ENCODE measurements around the gene FAM222B. TPM values are rescaled to one million over a fixed set of nuclear protein-coding genes. Genes with fewer than 3 reads are reported as not detected.
"Not testable (repeated sequence)": the region's sequence is repeated elsewhere in the genome, so short reads cannot be mapped to it uniquely, and the experiment has no call there.

FAM222B gene
- total RNA-seq, 1 donor from 2014 or later: 13.3 TPM

DNA sequence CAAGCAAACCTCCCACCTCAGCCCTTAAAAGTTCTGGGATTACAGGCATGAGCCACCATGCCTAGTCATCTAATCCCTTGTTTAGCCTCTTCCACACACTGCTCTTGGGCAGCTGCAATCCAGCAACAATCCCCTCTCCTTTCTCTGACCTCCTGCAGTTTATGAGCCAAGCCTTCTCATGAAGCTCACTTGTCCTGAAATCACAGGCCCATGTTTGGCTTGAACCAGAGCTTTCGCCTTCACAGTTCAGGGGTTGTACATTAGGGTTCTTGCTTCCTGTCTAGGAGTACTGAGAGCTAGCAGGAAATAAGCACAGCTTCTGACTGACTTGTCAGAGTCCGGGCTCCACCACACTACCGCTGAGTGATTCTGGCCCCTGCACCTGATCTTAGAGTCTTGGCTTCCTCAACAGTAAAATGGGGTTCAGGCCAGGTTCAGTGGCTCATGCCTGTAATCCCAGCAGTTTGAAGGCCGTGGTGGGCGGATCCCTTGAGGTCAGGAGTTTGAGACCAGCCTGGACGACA is 28.5 kb upstream of the FAM222B start:
- no peak for DNase-seq (ENCODE audit: low read depth)

DNA sequence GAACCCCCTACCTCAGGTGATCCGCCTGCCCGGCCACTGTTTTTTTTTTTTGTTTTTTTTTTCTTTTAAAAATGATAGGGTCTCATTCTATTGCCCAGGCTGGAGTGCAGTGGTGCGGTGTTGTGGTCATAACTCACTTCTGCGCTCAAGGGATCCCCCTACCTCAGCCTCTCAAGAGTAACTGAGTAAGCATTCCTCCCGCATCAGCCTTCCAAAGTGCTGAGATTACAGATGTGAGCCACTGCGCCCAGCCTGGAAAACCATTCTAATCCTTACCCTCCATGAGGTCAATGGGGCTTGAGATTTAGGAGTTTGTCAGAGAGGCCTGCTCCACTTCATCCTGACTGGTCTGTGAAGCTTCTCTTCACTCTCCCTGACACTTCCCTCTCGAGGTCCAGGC is 24.7 kb upstream of the FAM222B start:
- no peak for DNase-seq (ENCODE audit: low read depth)

DNA sequence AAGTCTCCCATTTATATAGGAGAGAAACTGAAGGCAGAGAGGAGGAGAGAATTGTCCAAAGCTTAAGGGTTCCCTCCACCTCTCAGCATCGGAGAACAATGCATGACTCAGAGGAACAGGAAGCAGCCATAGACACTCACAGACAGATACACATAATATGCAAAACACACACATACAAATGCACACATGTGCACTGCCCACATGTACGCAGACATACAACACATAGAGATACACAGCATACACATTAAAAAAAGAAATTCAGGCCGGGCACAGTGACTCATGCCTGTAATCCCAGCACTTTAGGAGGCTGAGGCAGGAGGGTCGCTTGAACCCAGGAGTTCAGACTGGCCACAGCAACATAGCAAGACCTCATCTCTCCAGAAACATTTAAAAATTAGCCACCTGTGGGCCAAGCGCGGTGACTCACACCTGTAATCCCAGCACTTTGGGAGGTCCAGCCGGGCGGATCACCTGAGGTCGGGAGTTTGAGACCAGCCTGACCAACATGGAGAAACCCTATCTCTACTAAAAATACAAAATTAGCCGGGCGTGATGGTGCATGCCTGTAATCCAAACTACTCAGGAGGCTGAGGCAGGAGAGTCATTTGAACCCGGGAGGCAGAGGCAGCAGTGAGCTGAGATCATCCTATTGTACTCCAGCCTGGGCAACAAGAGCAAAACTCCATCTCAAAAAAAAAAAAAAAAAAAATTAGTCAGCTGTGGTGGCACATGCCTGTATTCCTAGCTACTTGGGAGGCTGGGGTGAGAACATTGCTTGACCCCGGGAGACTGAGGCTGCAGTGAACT is 23.6 kb upstream of the FAM222B start:
- no peak for DNase-seq (ENCODE audit: low read depth)

DNA sequence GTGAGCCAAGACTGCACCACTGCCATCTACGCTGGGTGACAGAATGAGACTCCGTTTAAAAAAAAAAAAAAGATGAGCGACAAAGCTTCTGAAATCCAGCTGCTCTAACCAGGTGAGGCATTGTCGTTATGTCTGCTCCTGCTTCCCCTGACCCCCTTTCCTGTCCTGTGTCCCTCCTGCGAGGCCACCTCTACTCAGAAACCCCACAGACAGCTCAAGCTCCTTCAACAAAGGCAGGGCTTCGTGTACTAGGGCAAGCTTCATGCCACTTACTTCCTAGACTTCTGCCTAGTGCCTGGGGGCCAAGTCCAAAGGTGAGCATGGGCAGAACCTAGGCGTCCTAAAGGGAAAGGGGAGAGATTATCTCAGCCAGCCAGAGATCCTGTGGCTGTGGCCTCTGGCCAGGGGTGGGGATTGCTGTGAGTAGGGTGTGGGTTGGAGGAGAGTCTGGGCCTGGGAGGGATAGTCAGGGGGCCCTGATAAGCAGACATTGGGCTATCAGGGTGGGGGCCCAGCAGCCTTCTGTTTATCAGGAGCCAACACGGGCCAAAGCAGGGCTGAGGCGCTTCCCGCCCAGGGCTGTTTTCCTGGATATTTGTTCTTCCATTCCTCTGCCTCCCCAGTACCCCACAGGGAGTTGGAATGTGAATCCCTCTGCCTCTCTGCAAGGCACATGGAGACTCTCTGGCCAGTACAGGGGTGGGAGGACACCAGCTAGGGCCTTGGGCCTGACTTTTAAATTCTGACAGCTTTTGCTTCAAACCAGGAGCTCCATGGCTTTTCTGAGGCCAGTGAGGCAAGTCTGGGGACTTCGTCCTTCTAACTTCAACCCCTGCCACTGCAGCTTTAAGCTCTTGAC is 22.6 kb upstream of the FAM222B start:
- DNase-seq (ENCODE audit: low read depth): no peak

DNA sequence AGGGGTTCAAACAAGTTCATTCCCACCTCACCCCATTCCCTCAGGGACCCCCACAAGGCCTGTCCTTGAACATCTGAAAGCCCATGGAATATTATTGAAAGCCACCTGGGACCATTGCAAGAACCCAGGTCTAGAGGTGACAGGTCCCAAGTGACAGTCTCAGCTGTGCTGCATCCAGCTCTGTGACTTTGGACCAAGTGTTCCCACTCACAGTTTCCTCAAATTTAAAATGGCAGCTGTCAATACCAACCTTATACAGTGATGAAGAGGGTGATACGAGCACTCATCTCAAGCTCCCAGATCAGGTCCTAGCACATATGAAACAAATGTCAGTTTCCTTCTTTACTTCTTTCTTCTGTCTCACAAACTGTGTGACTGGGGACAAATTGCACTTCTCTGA is 21.4 kb upstream of the FAM222B start:
- DNase-seq (ENCODE audit: low read depth): no peak

DNA sequence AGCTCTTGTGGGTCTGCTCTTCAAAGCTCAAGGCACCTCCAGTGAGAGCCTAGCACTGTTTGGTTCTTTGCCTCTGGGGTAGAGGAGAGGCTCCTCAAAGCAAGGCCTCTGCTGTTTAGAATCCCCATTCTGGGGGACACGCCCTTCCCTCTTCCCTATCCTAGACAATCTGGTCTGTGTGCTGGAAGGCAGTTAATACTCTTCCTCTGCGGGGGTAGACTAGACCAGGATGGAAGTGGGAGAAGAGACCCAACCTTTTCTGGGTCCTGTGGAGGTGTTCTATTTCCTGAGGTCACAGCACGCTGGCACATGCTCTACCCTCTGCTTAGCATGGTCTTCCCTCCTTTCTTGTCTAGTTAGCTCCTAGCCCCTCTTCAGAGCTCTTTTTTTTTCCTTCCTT is 20.0 kb upstream of the FAM222B start:
- no peak for DNase-seq (ENCODE audit: low read depth)

DNA sequence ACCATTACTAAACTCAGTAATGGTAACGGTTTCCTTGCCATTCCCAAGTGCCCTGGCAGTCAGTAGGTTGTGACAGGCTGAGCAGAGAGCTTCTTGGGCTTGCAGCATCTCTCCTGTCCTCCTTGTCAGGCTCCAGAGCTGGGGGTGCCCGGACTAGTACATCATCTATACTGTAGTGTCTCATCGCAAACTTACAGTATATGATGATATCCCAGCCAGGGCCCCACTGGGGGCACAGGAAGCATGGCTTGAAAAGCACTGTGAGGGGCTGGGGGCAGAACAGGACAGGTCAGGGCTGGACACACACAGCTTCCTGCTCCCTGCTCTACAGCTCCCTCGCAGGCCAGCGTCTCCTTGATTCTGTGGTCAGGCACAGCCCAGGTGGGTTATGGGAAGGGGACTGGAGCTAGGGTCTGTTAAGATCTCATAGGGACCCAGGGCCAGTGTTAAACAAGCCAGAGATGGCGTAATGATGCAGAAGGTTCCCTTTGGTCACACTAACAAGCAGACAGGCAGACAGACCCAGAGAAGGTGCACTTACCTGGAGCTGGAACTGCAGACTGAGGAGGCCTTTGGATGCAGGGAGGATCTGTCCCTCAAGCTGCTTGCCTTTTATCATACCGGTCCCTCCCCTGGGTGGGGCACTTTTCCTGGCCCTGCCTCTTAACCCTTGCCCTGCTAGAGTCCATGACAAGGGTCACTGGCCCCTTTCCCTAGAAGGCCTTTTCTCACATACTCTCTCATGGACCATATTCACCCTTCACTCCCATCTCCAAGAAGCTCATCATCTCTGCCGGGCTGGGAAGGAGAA is 19.0 kb upstream of the FAM222B start:
- no peak for DNase-seq (ENCODE audit: low read depth)

DNA sequence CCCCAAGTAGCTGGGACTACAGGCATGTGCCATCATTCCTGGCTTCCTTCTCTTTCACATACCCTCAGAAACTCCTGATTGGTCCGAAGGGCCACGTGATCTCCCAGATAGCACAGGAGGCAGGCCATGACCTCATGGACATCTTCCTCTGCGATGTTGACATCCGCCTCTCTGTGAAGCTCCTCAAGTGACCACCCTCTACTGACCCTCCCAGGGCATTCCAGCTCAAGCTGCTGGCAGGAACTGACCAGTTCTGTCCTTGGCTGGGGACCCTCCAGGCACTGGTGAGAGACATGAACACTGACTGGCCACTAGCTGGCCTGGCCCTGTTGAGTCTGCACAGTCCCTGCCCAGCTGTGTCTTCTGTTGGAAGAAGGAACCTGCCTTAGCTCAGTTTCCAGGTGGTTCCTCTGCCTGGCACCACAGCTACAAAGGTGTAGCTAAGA is 17.8 kb upstream of the FAM222B start:
- DNase-seq (ENCODE audit: low read depth): no peak

DNA sequence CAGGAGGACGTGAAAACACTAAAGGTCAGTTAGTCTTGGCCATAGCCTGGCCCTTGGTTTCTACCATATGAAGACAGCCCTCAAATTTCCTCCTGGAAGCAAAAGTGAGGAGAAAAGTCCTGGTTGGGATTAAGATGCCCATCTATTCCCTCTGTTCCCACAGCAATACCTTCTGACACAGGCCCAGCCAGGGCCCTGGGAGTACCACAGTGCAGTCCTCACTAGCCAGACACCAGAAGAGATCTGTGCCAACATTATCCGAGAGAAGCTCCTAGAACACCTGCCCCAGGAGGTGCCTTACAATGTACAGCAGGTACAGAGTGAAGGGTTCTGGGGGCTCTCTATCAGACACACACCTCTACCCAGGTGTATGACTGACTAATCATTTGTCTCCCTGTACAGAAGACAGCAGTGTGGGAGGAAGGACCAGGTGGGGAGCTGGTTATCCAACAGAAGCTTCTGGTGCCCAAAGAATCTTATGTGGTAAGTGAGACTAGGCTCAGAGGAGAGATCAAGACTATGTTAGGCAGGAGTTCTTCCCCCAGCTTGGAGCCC is 16.3 kb upstream of the FAM222B start:
- no peak for DNase-seq (ENCODE audit: low read depth)

DNA sequence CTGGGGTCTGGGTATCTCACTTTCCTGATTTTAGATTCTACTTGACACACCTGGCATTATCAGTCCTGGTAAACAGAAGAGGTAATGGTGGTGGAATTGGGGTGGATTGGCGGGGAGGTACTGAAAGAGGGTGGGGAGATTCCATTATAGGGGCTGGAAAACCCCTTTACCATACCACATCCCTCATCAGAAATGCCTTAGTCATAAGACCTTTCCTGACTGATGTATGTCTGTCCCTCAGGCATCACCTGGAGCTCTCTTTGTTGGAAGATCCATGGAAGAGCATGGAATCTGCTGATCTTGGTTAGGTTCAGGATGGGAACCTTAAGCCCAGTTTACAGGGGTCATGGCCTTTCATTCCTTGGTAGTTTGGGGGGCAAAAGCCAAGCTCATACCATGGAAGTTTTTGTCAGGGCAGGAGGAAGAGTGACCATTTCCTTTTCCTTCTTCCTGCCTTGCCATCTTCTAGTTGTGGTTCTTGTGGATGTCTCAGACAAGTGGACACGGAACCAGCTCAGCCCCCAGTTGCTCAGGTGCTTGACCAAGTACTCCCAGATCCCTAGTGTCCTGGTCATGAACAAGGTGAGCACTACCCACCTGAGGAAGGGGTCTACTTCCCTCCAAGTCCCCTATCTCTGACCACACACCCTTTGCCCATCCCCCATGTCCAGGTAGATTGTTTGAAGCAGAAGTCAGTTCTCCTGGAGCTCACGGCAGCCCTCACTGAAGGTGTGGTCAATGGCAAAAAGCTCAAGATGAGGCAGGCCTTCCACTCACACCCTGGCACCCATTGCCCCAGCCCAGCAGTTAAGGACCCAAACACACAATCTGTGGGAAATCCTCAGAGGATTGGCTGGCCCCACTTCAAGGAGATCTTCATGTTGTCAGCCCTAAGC is 15.6 kb upstream of the FAM222B start:
- no peak for DNase-seq (ENCODE audit: low read depth)

DNA sequence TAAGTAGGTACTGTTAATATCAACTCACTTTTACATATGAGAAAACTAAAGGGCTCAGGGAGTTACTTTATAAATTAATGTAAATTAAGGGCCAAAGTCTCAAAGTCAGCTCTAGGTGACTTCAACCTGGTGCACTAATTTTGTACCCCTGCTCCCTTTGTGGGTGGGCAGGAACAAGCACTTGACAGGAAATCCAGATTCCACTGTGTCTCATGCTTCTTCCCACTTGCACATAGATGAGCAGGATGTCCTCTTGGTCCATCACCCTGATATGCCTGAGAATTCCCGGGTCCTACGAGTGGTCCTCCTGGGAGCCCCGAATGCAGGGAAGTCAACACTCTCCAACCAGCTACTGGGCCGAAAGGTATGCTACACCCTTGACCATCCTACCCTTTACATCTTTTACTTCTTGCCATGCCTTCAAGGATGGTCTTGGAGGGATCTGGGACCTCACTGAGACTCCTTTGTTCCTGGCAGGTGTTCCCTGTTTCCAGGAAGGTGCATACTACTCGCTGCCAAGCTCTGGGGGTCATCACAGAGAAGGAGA is 13.5 kb upstream of the FAM222B start:
- no peak for DNase-seq (ENCODE audit: low read depth)

DNA sequence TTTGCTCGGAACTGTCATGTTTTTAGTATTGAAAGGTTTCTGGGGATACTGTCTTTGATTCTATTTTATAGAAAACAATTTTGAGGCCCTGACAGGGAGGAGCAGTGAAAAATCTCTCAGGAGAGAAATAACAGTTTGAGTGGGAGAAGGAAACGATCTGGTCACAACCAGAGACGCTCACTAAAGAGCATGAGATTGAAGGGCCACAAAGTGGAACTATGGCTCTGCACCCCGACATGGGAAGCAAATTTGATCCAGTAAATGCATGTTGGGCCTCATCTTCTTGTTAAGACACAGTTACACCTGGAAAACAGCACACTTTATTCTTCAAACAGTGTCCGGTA is 12.7 kb upstream of the FAM222B start:
- DNase-seq (ENCODE audit: low read depth): no peak

DNA sequence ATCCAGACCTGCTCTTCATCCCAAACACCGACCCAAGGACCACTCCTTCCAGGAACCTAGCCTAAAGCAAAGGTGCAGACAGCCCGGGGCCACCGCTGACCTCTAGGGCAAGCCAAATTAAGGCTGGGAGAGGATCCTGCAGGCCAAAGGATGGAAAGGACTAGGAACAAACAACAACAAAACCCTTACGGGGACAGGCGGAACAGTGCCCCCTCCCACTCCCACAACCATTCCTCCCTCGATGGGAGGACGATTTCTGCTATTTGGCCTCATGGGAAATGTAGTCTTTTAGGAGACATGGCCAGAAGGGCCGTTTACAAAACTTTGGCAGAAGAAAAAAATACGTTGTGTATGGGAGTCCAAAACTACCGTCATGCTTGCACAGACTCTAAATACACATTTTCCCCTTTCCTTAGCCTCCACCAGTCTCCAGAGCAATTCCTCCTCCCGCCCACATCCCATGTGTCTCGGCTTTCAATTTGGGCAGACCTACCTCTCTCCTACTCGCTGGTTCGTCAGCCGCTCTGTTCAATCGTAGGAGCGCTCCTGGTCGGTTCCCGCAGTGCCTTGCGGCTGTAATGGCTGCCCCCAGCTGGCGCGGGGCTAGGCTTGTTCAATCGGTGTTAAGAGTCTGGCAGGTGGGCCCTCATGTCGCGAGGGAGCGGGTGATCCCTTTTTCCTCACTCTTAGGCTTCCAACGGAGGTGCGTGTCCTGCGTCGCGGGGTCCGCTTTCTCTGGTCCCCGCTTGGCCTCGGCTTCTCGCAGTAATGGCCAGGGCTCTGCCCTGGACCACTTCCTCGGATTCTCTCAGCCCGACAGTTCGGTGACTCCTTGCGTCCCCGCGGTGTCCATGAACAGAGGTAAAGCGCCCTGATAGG is 12.1 kb upstream of the FAM222B start, which contains the start of gene ERAL1:
Gene ERAL1, plus strand, starts transcription at position 560 of the 879 bp plus-strand sequence. Its CDS starts 19 bp downstream, at position 579.
- peak; percentile 90 for DNase-seq (ENCODE audit: low read depth)

DNA sequence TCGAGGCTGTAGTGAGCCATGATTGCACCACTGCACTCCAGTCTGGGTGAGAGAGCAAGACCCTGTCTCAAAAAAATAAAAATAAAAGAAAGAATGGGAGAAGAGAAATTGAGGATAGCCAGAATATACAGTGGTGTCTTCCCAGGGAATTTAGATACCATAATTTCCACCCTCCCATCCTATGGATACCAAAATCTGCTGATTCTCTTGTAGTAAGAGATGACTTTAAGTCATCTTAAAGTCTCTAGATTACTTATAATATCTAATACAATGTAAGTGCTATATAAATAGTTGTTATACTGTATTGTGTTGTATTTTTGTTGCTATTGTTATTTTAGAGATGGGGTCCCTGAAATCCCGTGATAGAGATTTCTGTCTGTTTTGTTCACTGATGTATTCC is 10.7 kb upstream of the FAM222B start:
- no peak for DNase-seq (ENCODE audit: low read depth)

DNA sequence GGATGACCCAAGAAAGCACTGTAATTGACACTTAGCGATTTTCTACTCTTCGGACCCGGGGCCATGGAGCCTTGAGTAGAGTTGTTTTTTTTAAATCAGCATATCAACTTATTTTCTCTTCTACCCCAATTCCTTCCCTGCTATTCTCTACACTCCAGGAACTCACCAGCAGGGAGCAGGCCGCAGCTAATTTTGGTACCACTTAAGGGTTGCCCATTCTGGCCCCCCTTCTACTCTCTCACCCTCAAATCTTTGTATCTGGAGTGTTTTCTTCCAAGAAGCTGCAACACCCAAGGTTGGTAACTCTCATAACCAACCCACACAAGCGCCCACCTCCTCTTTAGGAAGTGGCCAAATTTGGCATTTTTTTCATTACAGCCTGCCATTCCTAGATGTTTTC is 6.7 kb upstream of the FAM222B start:
- DNase-seq (ENCODE audit: low read depth): no peak

DNA sequence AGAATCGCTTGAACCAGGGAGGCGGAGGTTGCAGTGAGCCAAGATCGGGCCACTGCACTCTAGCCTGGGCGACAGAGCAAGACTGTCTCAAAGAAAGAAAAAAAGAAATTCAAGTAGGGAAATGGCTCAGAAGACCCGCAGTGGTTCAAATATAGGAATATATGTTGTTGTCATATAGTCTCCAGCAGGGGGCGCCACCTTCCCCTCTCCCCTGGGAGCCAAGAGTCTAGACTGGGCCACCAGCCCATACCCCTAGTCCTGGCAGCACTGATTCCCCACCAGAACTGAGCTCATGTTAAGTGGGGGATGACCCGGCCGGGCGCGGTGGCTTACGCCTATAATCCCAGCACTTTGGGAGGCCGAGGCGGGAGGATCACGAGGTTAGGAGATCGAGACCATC is 6.1 kb upstream of the FAM222B start:
- DNase-seq (ENCODE audit: low read depth): not testable (repeated sequence)

DNA sequence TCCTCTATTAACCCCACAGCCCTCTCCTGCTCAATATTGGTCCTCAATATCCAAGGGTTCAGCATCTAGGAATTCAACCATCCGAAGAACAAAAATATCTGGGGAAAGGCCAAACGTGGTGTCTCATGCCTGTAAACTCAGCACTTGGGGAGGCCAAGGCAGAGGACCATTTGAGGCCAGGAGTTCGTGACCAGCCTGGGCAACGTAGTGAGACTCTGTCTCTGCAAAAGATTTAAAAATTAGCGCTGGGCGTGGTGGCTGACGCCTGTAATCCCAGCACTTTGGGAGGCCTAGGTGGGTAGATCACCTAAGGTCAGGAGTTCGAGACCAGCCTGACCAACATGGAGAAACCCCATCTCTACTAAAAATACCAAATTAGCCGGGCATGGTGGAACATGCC is 4.1 kb upstream of the FAM222B start:
- not testable (repeated sequence) for DNase-seq (ENCODE audit: low read depth)

DNA sequence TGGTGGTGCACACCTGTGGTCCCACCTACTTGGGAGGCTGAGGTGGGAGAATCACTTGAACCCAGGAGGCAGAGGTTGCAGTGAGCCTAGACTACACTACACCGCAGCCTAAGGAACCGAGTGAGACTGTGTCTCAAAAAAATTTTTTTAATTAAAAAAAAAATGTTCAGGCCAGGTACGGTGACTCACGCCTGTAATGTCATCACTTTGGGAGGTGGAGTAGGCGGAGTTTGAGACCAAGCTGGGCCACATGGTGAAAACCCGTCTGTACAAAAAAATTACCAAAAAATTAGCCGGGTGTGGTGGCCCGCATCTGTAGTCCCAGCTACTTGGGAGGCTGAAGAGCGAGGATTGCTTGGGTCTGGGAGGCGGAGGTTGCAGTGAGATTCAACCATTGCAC is 3.6 kb upstream of the FAM222B start:
- DNase-seq (ENCODE audit: low read depth): no peak

DNA sequence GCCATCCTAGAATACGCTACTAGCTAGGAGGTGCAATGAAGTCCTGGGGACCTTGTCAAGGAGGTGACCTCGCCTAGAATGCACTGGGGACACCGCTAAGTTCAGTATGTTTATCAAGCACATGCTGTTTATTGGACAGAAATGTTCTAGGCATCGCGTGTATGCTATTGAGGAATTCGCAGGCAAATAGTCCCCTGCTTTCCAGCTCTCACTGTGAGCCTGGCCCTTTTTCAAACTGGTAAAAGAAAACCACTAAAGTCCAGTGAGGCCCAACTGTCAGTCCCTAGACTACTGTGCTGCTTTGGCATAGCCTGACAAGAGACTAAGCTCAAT is 1.2 kb upstream of the FAM222B start:
- DNase-seq (ENCODE audit: low read depth): no peak
